ENCODE results near the gene RGS14.
A peak's percentile ranks its signal among the peaks of the same experiment; 100 is the strongest.
"Not testable (repeated sequence)": the region's sequence is repeated elsewhere in the genome, so short reads cannot be mapped to it uniquely, and the experiment has no call there.

RGS14 gene

DNA sequence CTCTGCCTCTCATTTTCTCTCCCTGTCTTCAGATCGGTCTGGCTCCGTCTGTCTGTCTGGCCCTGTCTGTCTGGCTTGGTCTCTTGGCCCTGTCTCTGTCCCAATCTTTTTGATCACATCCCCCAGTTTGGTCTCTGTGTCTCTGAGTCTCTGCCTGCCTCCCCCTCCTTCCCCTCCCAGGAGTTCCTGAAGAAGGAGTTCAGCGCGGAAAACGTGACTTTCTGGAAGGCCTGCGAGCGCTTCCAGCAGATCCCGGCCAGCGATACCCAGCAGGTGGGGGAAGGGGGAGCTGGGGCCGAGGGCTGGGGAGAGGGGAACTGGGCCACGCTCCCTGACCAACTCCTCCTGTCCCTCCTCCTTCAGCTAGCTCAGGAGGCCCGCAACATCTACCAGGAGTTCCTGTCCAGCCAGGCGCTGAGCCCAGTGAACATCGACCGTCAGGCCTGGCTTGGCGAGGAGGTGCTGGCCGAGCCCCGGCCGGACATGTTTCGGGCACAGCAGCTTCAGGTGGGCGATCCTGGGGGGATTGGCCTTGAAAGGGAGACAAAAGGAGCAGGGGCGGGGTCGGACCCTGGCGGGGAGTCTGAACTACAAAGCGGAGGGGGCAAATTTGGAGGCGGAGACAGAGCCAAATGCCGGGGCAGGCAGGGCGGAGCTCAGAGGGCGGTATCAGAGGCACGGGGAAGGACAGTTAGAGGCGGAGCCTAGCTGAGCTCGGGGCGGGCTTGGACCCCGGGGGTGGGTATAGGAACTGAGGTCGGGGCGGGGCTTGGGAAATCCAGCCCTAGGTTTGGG lies 9.0 kb downstream of the RGS14 start:
- peak; percentile 75 for DNase-seq (ENCODE audit: low read depth)

- no peak for DNase-seq (ENCODE audit: low read depth)
Measured at GRCh38 chr5:177367323-177367848, 9.7 kb downstream of the RGS14 start.

GRCh38 chr5:177367981-177368868 lies 10.5 kb downstream of the RGS14 start:
- no peak for DNase-seq (ENCODE audit: low read depth)

DNA sequence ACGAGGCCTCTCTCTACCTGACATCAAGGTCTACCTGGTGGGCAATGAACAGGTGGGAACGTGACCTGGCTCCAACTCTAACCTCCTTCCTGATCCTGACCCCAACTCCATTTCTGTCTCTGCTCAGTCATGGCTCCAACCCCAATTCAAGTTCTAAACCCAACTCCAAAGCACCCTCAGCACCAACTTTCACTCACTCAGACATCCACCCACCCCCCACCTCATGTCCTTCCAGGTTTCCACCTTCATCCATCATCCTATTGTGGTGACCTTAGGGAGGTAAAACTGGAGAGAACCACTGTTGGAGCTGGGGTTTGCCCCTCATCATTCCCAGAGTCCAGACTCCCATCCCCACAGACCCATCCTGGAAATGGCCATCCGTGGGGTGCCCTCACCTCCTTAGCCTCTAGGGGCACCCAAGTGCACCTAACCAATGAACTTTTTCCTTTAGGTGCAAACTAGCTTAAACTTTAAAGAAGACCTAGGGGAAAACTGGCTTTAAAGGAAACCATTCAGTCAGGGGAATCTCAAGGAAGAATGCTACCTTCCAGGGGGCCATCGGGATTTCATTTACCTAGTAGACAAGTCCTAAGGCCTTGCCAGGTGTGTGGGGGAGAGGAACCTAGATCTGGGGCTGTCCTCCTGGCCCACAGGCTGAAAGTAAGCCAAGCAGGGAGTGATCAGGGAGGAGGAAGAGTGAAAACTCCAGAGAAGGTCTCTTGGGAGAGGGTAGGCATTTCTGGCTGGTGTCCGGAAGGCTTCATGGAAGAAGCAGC lies 11.3 kb downstream of the RGS14 start:
- no peak for DNase-seq (ENCODE audit: low read depth)

DNA sequence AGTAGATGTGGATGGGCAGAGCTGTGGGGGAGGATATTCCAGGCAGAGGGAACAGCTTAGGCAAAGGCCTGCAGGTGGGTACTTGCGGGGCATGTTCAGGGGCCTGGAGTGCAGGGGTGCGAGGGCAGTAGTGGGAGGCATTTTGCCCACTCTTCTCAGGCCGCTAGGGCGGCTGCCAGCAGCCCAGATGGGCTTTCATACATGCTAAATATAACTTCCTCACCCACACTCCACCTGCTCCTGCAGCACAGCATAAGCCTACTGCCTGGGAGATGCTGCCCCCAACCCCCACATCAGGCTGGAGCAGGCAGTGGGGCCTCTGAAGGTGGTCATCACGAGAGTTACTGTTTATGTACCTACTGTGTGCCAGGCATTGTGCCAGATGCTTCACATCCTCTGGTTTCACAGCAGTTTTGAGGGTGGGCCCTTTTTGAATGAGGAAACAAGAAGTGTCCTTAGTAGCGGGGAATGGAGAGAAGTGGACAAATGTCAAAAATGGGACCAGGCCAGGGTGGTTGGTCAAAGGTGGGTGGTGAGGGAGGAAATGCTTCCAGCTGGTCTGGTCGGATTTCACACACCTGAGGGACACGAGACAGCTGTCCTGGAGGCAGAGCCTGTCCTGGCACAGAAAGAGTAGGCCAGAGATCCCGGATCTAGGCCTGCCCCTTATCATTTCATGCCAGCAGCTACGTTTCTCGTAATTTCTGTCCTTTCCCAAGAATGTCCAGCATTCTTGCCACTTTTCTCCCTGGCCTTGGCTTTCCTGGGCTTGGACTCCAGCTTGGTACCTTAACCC lies 12.1 kb downstream of the RGS14 start:
- DNase-seq (ENCODE audit: low read depth): no peak

DNA sequence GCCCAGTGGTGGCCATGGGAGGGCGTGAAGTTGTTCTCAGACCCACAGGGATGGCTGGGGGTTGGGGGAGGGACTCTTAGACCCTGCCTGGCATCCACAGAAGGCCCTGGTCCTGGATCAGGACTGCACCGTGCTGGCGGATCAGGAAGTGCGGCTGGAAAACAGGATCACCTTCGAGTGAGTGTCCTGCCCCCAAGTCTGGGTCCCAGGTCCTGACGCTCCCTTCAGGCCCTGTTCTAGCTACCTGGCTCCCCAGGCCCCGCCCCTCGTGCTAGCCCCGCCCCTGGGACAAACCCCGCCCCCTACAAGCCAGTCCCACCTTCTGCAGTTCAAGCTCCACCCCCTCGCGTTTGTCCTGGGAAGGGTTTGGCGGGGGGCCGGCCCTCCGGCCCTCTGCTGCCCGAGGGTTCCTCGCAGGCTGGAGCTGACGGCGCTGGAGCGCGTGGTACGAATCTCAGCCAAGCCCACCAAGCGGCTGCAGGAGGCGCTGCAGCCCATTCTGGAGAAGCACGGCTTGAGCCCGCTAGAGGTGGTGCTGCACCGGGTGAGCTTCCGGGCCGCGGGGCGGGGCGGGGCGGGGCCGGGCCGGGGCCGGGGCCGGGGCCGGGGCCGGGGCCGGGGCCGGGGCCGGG lies 12.9 kb downstream of the RGS14 start:
- DNase-seq (ENCODE audit: low read depth): peak; percentile 85

- no peak for DNase-seq (ENCODE audit: low read depth)
Measured at GRCh38 chr5:177371120-177372033, 13.7 kb downstream of the RGS14 start.

GRCh38 chr5:177372034-177372896 lies 14.5 kb downstream of the RGS14 start:
- no peak for DNase-seq (ENCODE audit: low read depth)

DNA sequence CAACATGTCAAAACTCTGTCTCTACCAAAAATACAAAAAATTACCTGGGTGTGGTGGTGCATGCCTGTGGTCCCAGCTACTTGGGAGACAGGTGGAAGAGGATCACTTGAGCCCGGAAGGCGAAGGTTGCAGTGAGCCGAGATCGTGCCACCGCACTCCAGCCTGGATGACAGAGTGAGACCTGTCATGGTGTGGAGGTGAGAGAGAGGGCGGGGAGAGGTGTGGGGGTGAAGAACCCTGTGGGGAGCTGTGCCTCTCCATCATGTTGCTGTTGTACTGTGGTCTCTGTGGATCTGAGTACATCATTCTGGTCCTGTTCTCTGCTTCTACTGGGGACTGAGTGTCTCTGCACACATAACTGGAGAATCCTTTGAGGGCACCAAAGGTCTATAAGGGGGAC lies 15.2 kb downstream of the RGS14 start:
- no peak for DNase-seq (ENCODE audit: low read depth)

DNA sequence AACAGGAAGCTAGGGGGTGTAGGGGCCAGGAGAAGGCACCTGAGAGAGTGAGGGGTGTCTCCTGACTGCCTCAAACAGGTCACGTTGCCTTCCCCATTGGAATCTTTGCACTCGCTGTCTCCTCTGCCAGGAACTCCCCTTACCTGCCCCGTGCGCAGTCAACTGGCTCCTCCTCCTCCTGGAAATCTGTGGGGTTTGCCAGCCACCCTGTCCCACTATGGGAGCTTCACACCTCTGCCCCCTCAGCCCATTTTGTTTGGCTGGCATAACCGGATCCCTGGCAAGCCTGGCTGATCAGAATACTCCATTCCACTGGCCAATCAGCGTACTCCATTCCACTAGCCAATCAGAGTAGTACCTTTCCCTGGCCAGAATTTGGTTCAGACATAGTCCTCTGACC lies 16.1 kb downstream of the RGS14 start:
- DNase-seq (ENCODE audit: low read depth): no peak

DNA sequence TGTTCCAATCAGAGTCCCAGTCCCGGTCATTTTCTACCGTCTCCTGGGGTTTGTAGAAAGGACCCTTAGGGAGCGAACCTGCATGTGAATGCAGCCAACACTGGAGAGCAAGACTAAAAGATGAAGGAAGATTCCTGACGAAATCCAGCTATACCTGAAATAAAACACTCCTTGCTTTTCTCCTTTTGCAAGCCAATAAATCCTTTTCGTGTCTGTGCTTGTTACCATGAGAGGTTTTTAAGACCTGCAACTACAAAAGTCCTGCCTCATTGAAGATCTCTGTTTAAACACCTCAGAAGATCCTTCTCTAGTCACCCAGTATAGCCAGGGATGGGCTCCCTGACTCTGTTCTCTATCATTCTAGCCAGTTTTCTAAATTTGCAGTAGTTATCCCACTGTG lies 16.5 kb downstream of the RGS14 start:
- DNase-seq (ENCODE audit: low read depth): no peak

- not testable (repeated sequence) for DNase-seq (ENCODE audit: low read depth)
Measured at GRCh38 chr5:177375516-177375915, 17.8 kb downstream of the RGS14 start.

- DNase-seq (ENCODE audit: low read depth): no peak
Measured at GRCh38 chr5:177376107-177376506, 18.4 kb downstream of the RGS14 start.

DNA sequence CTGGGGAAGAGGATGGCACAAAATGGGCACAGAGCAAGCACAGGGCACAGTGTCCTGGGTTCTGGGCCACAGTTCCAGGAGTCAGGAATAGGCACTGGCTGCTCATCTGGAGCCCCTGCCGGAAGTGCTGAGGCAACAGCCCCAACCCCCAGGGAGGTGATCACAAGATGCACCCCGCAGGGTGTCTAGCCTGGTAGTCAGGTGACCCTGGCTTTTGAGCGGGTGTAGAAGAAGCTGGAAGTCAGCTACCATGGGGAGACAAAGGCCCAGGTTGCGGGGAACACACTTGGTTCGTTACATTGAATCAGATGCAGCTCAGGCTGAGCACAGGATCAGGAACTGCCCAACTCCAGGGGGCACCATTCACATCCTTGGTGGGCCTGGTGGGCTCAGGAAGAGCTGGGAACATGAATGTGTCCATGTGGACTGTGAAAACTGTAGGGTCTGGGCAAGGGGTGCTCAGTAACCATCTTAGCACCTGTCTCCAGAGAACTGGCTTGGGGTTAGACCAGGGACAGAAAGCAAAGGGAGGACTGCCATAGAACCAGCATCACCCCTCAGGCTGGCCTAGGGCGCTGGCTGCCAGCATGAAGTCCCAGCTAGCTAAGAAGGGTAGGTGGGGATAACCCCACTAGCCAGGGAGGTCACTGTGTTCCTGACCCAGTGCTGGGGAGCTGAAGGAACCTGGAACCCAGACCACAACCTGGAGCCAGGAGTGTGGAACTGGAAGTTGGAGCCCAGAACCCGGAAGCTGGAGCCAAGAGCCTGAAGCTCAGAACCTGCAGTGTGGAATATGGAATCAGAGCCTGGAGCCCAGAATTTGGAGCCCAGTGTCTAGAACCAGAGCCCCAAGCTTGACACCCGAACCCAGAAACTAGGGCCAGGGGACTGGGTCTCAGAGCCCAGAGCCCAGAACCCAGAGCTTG lies 20.4 kb downstream of the RGS14 start:
- DNase-seq (ENCODE audit: low read depth): no peak

DNA sequence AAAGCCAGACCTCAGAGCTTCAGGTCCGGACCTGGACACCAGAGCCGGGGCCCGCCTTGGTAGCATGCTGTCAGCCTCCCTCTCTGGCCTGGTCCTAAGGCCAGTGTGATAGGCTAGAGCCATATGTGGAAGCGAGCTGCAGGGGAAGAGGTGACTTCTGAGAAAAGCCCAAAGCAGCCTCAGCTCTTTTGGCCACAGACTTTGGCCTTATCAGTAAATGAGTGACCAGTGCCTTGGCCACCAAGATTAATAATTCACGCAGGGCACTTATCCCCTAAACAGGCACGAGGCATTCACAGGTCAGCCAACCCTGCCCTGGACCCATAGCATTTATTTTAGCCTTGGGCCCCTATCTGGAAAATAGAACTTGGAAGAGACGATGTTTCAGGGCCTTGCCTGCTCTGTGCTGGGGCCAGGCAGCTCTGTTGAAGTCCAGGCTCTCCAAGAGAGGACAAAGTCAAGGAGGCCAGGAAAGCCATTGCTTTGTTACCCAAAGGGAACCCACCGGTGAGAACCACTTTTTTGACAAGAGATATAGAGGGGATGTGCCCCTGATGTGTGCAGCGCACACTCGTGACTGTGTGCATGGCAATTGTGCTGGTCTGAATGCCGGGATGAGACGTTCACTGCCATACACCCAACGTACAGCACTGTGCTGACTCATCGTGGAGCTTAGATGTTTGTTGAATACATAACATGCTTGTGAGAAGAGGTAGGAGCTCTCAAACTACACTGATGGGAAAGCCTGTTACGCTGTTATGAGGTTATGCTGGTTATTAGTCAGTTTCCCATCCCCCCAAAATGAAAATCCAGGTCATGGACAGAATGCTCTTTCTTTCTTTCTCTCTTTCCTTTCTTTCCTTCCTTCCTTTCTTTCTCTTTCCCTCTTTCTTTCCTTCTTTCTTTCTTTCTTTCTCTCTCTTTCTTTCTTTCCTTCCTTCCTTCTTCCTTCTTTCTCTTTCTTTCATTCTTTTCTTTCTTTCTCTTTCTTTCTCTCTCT lies 21.5 kb downstream of the RGS14 start:
- DNase-seq (ENCODE audit: low read depth): peak; percentile 21

- DNase-seq (ENCODE audit: low read depth): no peak
Measured at GRCh38 chr5:177380805-177381126, 23.0 kb downstream of the RGS14 start.

Measured in fibroblast of gingiva (primary cell).